Posterior vena cava (tissue), 2 donors: ENCODE results near the gene EFS. TPM values are rescaled to one million over a fixed set of nuclear protein-coding genes. Genes with fewer than 3 reads are reported as not detected.

Experiments used
- DNase-seq: peaks from one replicate; pipeline ENCODE4 v3.0.0-alpha.2; 2020; ENCODE audit warnings: low spot score
- intact Hi-C, 2 donors: fragments of 100-400 bp; cut with DNase I; formaldehyde crosslinking; loops; one replicate each; pipeline versions ENCODE4 v1.14.1 to v1.14.2; 2022 to 2023
- total RNA-seq, 2 donors: library from RNA; stranded (reverse); fragmentation: NEBNext Ultra II Directional; extraction: Animal tissue kit (Norgen Biotek cat#: 25700); gene quantifications; one replicate each; pipeline ENCODE4 v1.2.1, GENCODE V29; 2021
- donor health status: DM: yes; HTN: yes; CAD: no.
- donor health status: DM: yes; HTN: yes; CAD: no.

EFS gene
- total RNA-seq, 2 donors from 2014 or later = 19.4 to 20.2 TPM

DNA sequence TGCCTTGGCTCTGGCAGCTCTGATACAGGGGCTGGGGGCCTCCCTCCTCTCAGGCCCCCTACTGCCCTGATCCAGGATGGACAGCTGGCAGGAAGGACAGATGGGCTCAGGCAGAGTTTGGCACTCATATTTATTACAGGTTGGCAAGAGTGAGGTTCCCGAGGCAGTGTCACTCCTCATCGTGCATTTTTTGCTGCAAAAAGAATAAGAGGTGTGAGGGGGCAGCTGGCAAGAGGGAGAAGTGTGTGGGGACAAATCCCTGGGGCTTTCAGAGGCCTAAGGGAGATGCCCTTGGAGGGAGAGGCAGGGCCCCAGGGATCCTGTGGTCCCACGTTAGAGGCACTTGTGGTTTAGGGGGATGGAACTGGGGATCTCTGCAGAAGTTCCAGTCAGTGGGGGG, 16.9 kb upstream of the EFS start:
- DNase-seq = no peak
- intact Hi-C loops = loop anchor here in 1 of 2 donors (2.0 kb wide), 1 partner anchor 53 kb away; no protein-coding TSS in a partner anchor

DNA sequence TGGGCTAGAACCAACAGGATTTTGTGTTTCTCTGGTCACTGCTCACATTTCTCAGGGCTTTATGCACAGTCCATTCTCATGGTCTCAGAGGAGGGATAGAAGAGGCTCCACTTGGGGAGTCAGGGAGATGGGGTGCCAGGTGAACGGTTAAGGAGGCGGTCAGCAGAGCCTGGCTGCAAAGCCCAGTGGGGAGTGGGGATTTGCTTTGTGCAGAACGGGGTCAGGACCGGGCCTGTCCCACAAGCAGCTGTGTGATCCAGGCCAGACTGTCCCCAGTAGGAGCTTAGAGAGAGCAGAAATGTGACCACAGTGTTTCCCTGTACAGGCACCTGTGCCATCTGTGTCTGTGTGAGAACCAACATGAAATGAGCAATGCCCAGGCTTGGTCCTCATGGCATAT, 16.0 kb upstream of the EFS start:
- no peak for DNase-seq
- intact Hi-C loops = loop anchor here in 1 of 2 donors (2.0 kb wide), 1 partner anchor 52 kb away; no protein-coding TSS in a partner anchor

DNA sequence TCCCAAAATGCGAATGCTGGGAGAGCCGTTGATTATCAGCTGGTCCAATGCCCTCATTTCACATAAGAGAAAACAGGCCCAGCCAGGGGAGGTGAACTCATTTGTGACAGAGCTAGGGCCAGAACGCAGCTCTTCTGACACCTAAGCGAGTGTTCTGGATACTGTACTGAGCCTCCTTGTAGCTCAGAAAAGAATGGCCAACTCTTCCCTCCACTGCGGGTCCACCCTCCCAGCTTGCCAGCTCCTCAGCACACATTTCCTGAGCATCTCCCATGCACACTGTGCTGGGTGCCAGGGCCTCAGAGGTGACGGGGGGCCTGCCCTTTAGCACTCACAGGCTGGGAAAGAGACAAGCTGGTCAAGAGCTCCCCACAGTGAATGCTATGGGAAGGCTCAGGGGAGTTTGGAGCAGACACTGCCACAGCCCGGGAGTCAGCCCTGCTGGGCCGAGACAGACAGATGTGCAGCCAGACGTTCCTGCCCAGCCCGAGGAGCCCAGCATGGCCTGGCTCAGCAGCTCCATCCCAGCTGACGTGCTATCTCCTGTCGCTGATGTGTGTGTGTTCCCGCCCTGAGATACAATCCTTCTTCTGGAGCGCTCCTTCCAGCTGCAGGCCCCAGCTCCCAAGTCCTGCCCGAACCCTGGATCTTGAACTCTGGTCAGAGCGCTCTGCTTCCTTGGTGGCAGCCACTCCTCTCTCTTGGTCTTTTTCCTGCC, 15.4 kb upstream of the EFS start:
- no peak for DNase-seq
- intact Hi-C loops = loop anchor here in 1 of 2 donors (2.0 kb wide), 1 partner anchor 52 kb away; no protein-coding TSS in a partner anchor

DNA sequence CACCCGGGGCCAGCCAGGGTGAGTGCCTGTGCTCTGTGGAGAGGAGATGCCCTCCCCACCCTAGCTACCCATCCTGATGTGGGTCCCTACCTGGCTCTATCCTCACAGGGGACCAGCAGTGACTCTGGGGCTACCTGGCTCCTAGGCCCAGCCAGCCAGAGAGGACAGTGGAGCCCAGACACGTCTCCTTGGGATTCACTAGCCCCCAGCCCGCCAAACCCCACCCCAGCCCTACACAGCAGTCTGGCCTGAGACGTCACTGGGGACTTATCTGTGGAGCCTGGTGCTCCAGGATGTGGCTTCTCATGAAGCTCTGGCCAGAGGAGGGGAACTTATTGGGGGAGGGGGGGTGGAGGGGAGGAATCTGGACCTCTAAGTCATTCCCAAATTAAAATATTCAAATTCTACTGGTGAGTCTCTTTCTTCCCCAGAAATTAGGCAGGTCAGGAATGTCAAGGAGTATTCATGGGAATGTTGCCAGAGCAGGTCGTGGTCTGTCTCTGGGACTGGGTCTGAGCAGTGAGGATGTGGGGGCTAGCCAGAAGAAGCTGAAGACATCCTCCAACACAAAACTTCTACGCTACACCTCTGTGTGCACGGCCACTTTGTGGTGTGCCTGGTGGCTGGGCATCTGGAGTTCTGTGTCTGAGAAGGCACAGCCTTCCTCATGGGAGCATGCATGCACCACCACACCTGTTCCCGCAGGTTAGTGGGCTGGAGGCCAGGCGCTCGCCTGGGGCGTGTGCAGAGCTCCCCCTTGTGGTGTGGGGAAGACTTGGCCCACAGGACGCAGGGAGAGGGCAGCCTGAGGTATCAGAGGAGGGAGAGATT, 14.6 kb upstream of the EFS start:
- intact Hi-C loops = loop anchor here (2.0 to 5.0 kb wide), 2 partner anchors 47 to 51 kb away; no protein-coding TSS in a partner anchor

DNA sequence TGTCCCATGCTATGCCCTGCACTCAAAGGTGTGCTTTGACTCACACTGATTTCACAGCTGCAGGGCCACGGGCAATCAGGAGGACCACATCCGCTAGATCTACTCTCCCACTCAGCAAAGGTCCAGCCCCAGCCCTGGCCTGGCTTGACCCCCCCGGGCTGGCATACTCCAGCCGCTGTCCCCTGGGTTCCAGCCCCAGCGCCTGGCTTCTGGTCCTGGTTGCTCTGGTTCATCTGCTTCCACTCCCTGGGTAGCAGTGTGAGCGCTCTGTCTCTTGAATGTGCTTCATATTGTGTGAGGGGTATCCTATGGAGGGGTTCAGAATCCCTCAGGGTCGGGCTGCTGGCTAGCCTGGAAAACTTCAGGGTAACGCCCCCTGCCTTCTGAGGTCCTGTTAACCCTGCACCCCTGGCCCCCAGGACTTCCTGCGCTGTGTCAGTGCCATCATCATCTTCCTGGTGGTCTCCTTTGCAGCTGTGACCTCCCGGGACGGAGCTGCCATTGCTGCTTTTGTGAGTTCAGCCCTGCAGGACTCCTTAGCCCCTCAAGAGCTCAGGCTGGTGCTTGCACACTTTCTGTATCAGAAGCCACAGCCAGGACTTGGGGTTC, 13.7 kb upstream of the EFS start:
- no peak for DNase-seq
- intact Hi-C loops = loop anchor here in 1 of 2 donors (5.0 kb wide), 1 partner anchor 46 kb away; no protein-coding TSS in a partner anchor

More for the DNA sequence above, 14.6 kb upstream of the EFS start:
- no peak for DNase-seq

DNA sequence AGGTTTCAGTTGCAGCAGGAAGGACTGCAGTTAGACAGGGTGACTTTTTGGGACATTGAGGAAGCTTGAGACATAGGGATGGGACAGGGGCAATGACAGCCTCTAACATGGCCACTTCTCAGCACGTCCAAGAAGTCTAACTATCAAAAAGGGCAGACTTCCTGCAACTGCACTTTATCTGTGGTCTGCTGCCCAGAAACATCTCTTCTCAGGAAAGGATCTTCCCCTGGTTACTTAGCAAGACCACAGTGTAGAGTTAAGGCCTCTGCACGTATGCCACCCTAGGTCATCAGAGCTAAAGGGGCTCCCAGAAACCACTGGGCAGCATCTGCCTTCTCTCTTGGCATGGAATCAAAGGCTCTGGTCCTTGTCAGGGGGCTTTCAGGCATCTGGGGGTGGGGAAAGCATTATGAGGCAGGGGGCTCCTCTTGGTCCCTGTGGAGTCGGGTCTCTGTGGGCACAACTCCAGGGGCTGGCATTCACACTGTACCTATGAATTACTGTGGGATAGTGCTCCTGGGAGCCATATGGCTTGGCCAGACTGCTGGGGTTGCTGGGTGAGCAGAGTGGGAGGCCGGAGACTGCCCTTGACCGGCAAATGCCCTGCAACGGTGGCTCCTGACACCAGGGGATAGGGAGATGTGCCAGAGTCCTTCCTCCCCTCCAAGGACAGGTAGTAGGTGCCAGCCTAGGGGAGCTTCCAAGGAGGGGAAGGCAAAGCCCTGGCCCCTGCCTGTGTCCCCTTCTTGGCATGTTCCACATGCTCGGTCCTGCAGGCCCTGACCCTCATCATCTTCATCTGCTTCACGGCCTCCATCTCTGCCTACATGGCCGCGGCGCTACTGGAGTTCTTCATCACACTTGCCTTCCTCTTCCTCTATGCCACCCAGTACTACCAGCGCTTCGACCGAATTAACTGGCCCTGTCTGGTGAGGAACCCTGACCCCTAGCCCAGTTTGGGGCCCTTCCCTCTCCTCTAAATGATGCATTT, 12.9 kb upstream of the EFS start:
- intact Hi-C loops = loop anchor here in 1 of 2 donors (5.0 kb wide), 1 partner anchor 46 kb away; no protein-coding TSS in a partner anchor
- no peak for DNase-seq

DNA sequence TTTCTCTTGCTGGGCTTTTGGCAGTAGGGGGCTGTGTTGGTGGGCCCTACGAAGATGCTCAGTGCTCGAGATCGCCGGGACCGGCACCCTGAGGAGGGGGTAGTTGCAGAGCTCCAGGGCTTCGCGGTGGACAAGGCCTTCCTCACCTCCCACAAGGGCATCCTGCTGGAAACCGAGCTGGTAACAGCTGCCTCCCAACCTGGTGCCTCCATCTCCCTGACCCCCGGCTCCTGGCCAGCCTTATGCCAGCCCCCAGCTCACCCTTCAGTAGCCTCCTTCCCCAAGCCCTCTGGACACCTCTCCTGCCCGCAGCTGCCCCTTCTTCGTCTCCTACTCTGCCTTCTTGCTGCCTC, 12.2 kb upstream of the EFS start:
- DNase-seq = no peak
- intact Hi-C loops = loop anchor here in 1 of 2 donors (5.0 kb wide), 1 partner anchor 45 kb away; no protein-coding TSS in a partner anchor

DNA sequence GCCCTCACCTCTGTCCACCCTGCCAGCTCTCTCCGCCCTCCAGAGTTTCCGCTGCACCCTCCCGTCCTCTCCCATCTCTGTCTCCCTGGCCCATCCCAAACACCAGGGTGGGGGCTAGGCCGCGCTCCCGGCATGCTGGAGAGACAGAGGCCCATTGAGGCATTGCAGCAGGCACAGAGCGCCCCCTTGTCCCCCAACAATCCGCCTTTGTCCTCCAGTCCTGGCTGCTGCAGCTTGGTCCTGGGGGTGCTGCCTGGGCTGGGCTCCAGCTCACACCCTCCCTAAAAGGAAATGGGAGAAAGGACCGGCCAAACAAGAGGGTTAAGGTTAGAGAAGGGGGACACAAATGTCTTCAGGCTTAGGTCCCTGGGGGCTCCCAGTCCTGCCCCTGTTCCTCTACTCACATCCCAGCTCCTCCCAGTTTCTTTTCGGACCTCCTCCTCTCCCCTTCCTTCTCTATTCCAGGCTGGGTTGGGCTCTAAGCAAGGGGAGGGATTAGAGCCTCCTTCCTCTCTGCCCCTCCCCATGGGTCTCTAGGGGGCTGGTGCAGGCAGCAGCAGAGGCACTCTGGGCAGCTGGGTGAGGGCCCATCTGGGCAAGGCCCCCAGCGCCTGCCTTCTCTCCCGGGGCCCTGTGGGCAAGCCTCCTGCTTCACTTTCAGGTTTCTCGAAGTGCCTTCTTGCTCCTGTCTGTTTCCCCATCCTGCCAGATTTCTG, 11.7 kb upstream of the EFS start, which contains the start of gene CMTM5:
Gene CMTM5, plus strand, starts transcription at position 565 of the 716 bp plus-strand sequence. CDS start 206 bp downstream, outside the sequence.
- intact Hi-C loops = loop anchor here in 1 of 2 donors (5.0 kb wide), 1 partner anchor 44 kb away; no protein-coding TSS in a partner anchor
- DNase-seq = peak; percentile 81

DNA sequence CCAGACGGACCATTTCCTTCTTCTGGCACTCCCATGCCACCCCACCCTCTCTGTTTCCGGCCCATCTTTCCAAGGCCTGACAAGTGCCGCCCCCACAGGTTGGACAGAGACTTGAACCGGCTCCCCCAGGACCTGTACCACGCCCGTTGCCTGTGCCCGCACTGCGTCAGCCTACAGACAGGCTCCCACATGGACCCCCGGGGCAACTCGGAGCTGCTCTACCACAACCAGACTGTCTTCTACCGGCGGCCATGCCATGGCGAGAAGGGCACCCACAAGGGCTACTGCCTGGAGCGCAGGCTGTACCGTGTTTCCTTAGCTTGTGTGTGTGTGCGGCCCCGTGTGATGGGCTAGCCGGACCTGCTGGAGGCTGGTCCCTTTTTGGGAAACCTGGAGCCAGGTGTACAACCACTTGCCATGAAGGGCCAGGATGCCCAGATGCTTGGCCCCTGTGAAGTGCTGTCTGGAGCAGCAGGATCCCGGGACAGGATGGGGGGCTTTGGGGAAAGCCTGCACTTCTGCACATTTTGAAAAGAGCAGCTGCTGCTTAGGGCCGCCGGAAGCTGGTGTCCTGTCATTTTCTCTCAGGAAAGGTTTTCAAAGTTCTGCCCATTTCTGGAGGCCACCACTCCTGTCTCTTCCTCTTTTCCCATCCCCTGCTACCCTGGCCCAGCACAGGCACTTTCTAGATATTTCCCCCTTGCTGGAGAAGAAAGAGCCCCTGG, 10.7 kb upstream of the EFS start:
- peak; percentile 60 for DNase-seq

DNA sequence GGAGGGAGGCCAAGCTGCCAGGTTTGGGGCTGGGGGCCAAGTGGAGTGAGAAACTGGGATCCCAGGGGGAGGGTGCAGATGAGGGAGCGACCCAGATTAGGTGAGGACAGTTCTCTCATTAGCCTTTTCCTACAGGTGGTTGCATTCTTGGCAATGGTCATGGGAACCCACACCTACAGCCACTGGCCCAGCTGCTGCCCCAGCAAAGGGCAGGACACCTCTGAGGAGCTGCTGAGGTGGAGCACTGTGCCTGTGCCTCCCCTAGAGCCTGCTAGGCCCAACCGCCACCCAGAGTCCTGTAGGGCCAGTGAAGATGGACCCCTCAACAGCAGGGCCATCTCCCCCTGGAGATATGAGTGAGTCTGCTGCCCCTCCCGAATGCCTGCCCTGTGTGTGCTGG, 8.1 kb upstream of the EFS start:
- peak; percentile 41 for DNase-seq
- intact Hi-C loops = no loop called here

More for the DNA sequence above, 10.7 kb upstream of the EFS start:
- intact Hi-C loops = loop anchor here in 1 of 2 donors (5.0 kb wide), 1 partner anchor 43 kb away; no protein-coding TSS in a partner anchor

DNA sequence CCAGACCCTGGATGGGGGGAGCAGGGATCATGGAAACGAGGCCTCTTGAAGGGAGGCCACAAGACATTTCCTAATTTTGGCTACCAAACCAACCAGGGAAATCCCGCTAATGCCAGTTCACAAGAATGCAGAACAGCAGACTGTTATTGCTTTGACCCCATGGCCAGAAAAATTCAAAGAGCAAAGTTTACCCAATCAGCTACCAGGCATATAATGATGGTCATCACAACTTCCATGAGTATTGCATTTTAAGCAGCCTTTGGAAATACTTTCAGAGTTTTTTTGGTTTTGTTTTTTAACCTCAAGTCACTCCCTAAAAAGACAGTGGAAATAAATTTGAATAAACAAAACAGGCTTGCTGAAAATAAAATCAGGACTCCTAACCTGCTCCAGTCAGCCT, 7.5 kb upstream of the EFS start, which contains the start of gene IL25:
Gene IL25, plus strand, starts transcription at position 301 of the 400 bp plus-strand sequence.
- no peak for DNase-seq
- intact Hi-C loops = no loop called here

DNA sequence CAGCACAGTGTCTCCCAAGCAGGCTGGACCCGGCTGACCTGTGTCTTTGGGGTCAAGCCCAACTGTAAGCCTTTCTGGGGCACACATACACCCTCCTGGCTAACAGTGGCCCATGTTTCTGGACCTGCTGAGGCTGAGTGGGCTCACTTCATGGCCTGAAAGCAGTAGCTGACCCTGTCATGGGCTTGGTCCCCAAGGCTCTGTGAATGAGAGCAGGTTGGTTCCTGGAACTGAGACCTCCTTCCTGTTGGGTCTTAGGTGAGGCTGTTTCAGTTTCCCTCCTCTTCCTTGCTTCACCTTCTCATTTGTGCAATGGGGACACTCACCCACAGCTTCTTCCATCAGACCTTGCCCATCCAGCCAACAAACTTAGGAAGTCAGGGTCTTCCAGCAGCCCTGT, 6.9 kb upstream of the EFS start:
- intact Hi-C loops = no loop called here
- peak; percentile 58 for DNase-seq

DNA sequence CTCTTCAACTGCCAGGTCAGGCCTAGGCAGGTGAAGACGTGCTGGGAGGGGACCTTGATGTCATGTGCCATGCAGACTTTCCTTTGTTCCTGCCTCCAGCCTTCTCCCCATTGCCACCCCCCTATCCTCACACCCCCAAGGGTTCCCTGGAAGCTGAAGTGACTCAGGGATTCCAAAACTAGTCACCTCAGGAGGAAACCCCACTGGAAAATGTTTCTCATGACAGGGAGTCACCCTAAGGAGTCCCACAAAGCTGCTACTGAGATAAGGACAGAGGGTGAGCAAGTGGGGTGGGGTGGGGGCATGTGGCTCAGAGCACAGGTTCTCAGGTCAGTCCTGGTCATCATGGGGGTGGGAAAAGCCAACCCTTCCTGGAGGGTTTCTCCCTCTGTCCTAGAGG, 5.2 kb upstream of the EFS start:
- intact Hi-C loops = no loop called here
- no peak for DNase-seq

DNA sequence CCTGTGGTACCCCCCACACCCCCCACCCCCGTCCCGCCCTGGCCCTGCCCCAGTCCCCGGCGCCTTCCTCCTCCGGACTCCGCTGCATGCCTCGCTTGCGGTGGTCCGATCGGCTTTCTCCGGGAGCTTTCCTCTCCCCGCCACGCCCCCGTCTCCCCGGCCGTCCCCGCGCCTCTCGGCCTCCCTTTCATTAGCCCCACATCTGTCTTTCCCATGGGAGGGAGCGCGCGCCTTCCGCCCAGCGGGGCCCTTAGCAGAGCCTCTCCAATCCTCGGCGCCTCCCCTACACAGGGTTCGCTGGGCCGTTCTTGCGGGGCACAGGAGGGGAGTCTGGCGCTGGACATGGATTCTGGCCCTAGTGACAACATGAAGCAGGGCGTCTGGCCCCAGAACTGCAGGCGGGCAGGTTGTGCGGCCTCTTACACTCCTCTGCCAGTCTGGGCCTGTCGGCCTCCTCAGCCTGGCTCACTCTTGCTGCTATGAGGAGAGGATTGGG, 1.5 kb upstream of the EFS start:
- intact Hi-C loops = no loop called here
- DNase-seq = peak; percentile 90

DNA sequence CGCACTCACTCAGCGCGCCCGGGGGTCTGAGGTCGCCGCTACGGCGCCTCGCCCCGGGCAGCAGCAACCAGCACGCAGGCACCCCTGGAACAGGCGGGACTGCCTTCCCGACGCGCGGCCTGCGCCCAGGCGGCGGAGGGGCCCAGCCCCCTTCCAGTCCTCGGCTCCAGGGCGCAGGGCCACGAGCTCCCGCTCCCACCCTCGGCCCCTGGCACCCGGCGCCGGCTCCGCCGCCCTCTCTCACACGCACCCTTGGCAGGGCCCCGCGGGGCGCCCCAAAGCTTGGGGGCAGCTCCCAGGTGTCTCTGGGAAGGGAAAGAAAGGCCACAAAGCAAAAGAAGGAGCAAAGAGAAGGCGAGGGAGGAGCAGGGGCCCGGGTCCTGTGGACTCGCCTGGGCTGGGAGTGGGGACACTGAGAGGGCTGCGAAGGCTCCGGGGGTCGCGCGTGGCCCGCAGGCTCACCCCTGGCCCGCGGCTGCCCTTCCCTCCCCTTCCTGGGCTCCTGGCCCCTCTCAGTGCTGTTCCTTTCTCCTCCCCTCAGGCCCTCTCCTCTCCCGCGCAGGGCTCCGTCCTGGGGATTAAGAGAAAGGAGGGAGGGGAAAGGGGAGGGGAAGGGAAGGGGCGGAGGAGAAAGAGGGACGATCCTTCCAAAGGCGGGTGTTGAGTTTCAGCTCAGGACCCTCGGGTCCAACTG, 907 bp upstream of the EFS start:
- intact Hi-C loops = no loop called here
- no peak for DNase-seq
